Stimulated activated naive CD8-positive, alpha-beta T cell treated with anti-CD3 and anti-CD28 coated beads, Interleukin-15, amount 100 ng/mL, for 72 hours (primary cell): Measurements from ENCODE around the gene IL32.
A peak's percentile ranks its signal among the peaks of the same experiment; 100 is the strongest.

Experiments used
- ATAC-seq: fragments of 150-1000 bp; cut with Tn5 transposase; 2 replicates; pipeline ENCODE4 v1.10.0; 2021; ENCODE audit warnings: mild to moderate bottlenecking, moderate library complexity
- DNase-seq, 2 donors: peaks; one replicate each; pipeline ENCODE4 v3.0.0; 2021 to 2022
- H3K27ac Mint-ChIP-seq, 2 donors: one replicate each; pipeline ENCODE4 v1.8.0; 2022; ENCODE audit warnings: mild to moderate bottlenecking in 2 of 2, mixed read lengths in 2 of 2, moderate library complexity in 2 of 2
- H3K27me3 Mint-ChIP-seq: one replicate; pipeline ENCODE4 v1.8.0; 2022; ENCODE audit warnings: mixed read lengths
- H3K4me1 Mint-ChIP-seq: one replicate; pipeline ENCODE4 v1.8.0; 2022; ENCODE audit warnings: mild to moderate bottlenecking, mixed read lengths
- H3K4me3 Mint-ChIP-seq, 2 donors: one replicate each; pipeline ENCODE4 v1.8.0; 2022; ENCODE audit warnings: mild to moderate bottlenecking in 2 of 2, mixed read lengths in 2 of 2, moderate library complexity in 1 of 2
- H3K9me3 Mint-ChIP-seq, 2 donors: one replicate each; pipeline ENCODE4 v1.8.0; 2022; ENCODE audit warnings: mixed read lengths in 2 of 2

The IL32 gene, protein sequence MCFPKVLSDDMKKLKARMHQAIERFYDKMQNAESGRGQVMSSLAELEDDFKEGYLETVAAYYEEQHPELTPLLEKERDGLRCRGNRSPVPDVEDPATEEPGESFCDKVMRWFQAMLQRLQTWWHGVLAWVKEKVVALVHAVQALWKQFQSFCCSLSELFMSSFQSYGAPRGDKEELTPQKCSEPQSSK

DNA sequence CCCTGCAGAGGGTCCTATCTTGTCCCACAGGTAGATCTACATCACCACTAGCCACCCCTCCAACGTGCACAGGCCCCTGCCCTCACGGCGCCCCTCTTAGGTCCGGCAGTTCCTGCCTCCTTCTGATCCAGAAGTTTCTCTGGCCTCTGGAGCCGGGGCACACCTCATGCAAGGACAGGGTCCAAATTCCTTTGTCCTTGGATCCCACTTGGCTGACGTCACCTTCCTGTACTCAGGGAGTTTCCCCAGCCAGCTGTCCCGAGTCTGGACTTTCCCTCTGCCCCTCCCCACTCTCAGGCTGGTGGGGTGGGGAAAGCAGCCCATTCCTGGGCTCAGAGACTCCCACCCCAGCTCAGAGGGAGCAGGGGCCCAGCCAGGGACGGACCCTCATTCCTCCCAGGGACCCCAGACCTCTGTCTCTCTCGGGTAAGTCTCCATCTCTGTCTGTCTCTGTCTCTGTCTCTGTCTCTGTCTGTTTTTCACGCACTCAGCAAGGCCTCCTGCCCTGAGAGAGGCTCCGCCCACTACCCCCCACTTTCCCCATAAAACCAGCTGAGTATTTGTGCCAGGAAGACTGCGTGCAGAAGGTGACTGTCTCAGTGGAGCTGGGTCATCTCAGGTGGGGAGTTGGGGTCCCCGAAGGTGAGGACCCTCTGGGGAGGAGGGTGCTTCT is at the start of gene IL32:
IL32 (plus strand) TSS at position 572 of the 673 bp plus-strand sequence. CDS start 172 bp downstream, outside the sequence.
- DNase-seq (peak in 1 of 2 donors; percentile 75), ATAC-seq (peak; percentile 61)
- Mint-ChIP-seq H3K4me1 (peaks cover 87% of the 10 kb centered on the region), H3K4me3 (peak within 1 kb of the TSS; percentile 96 to 99), H3K27ac (peak within 1 kb of the TSS; percentile 99), H3K9me3 (no peaks in the 10 kb centered on the region), H3K27me3 (no peaks in the 10 kb centered on the region)

DNA sequence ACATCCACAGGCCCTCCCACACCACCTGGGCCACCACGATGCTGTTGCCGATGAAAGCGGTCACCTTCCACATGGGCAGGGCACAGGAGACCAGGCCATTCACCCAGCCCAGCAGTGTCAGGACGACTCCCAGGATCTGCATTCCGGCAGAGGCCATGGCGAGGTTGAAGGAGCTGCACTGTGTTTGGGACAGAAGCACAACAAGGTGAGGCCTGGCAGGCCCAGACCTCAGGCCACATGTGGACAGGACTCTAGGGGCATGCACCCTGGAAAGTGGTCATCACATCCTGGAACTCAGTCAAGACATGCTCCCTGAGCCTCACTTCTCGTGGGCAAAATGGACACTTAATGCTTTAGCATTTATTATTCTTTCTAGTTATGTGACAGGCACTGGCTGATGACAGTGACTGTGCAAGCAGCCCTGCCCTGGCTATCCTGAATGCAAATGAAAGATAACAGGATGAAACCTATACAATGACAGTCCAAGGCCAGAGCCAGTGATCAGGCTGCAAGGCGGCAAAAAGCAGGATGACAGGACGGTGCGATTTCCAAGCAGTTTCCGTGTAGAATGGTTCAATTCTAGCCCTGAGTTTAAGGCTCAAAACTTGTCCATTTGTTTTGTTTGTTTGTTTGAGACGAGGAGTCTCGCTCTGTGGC is 49.4 kb upstream of the IL32 start:
- Mint-ChIP-seq H3K4me1 (peaks cover 36% of the 10 kb centered on the region), H3K9me3 (no peaks in the 10 kb centered on the region), H3K27me3 (peaks cover 72% of the 10 kb centered on the region), H3K4me3 (no peak overlapping the region), H3K27ac (no peak overlapping the region)
- ATAC-seq, result no peak
- DNase-seq, result no peak

DNA sequence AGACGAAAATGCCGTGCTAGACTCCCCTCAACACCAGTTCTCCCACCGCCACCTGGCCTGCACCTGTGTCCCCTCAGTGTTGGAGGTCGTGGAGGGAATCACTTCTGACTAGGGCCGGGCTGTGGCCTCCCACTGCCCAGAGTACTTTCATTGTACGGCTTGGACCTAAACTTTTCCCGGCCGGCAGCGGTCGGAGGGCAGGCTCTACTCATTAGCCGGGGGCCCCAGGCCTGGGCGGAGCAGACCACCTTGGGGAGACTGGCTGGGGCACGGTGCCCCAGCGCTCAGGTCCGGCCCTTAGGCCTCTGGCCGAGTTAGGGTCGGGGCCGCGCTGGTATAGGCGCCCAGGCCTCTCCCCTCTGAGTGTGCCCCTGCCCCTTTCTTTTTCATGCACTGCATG is 48.1 kb upstream of the IL32 start:
- no peak for ATAC-seq
- Mint-ChIP-seq H3K4me1 (peaks cover 48% of the 10 kb centered on the region), H3K27ac (no peak overlapping the region), H3K27me3 (peaks cover 59% of the 10 kb centered on the region), H3K9me3 (no peaks in the 10 kb centered on the region), H3K4me3 (no peak overlapping the region)
- no peak for DNase-seq

DNA sequence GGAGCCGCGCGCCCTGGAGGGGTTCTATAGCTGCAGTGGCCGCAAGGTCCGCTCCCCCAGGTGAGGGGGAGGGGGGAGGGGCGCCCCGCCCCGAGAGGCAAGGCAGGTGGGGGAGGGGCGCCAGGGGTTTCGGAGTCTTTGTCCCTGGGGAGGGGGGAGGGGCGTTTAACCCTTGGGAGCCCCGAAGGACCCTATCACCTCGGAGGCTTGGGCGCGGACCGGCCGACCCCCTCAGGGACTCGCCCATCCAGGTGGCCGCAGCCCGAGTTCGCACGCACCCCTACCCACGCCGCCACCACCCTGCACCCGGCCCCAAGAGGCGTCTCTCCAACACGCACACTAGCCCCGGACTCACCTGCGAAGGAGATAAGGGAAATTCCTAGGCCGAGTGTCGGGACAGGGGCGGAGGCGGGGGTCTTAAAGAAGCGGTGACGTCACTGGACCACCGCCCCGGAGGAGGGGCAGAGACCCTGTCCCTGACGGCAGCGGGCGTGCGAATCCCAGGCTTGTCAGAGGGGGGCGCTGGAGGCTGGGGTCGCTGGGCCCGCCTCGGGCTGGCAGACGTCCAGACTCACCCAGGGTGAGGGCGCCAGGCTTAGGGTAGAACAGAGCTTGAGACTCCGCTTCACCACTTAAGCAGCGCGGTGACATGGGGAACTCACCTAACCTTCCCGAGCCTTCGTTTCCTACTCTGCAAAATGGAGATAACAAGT is 47.5 kb upstream of the IL32 start, which contains the start of gene CLDN6:
CLDN6 (minus strand) TSS at position 390 of the 713 bp plus-strand sequence. CDS start 2,162 bp downstream, outside the sequence.
- Mint-ChIP-seq H3K27me3 (peaks cover 53% of the 10 kb centered on the region), H3K27ac (no peak within 1 kb of the TSS), H3K4me3 (peak within 1 kb of the TSS in 1 of 2 donors; percentile 46), H3K9me3 (no peaks in the 10 kb centered on the region), H3K4me1 (peaks cover 52% of the 10 kb centered on the region)
- ATAC-seq (no peak), DNase-seq (peak; percentile 46 to 60)

DNA sequence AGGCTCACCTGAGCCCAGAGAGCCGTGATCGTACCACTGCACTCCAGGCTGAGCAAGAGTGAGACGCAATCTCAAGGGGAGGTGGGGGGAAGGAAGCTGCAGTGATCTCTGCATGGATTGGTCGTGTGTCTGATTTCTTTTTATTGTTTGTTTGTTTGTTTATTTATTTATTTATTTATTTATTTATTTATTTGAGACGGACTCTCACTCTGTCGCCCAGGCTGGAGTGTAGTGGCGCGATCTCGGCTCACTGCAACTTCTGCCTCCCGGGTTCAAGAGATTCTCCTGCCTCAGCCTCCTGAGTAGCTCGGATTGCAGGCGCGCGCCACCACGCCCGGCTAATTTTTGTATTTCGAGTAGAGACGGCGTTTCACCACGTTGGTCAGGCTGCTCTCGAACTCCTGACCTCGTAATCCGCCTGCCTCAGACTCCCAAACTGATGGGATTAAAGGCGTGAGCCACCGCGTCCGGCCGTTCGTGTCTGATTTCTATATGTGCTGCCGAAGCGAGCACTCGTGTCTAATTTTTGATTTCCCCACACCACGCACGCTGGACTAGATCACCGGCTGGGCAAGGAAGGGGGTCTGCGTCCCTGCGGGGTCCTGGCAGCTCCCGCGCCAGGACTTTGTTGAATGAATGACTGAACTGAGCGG is 45.7 kb upstream of the IL32 start:
- H3K4me1 Mint-ChIP-seq, result peaks cover 66% of the 10 kb centered on the region
- ATAC-seq, result no peak

DNA sequence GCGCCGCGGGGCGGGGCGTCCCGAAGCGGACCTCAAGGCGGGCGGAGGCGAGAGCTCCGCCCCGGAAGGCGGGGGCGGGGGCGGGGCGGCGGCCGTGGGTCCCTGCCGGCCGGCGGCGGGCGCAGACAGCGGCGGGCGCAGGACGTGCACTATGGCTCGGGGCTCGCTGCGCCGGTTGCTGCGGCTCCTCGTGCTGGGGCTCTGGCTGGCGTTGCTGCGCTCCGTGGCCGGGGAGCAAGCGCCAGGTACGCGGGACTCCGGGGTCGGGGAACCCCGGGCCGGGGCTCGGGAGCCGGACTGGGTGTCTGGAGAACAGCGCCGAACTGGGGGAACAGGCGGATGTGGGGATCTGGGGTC is 45.2 kb upstream of the IL32 start, which contains the start of gene TNFRSF12A:
TNFRSF12A (plus strand) TSS at position 122 of the 357 bp plus-strand sequence; CDS start at position 152, 30 bp downstream.
- Mint-ChIP-seq H3K27me3 (peaks cover 35% of the 10 kb centered on the region), H3K4me3 (peak within 1 kb of the TSS; percentile 85), H3K4me1 (peaks cover 70% of the 10 kb centered on the region), H3K27ac (peak within 1 kb of the TSS; percentile 69 to 96), H3K9me3 (no peaks in the 10 kb centered on the region)
- DNase-seq (peak; percentile 68 to 70), ATAC-seq (peak; percentile 29)

More for the DNA sequence above, 45.7 kb upstream of the IL32 start:
- Mint-ChIP-seq H3K9me3 (no peaks in the 10 kb centered on the region), H3K4me3 (peak overlapping the region; percentile 85), H3K27ac (no peak overlapping the region), H3K27me3 (peaks cover 36% of the 10 kb centered on the region)
- no peak for DNase-seq

DNA sequence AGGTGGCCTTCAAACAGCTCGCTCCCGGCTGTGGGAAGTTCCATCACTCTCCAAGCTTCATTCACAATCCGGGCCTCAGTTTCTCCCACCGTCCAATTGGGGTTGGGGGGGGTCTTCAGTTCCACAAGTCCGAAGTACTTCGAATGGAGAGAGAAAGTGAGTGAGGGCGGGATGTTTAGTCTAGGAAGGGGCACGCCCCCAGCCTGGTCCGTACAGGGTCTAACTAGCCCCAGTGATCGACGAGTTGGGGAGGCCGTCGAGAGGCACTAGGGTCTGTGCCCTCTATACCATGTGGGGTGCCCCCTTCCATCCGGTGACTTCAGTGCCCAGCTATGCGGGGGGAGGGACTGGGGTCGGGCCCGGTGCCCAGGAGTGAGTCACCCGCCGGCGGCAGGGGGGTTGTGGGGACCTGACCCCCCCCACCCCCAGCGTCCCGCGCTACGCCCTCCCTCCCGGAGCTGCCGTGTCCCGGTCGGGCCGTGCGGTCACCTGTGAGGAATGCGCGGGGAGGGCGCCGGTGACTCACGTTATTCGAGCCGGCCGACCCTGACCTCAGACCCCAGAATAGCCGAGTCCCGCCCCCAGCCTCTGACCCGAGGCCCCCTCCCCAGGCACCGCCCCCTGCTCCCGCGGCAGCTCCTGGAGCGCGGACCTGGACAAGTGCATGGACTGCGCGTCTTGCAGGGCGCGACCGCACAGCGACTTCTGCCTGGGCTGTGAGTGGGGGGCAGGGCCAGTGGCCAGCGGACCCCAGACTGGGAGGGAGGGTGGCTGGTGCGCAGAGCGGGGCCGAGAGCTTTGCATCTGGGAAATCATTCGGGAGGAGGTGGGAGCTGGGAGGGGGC is 44.6 kb upstream of the IL32 start:
- DNase-seq, result peak; percentile 53 to 59
- Mint-ChIP-seq H3K4me1 (peaks cover 76% of the 10 kb centered on the region), H3K4me3 (peak overlapping the region; percentile 85), H3K27me3 (peaks cover 35% of the 10 kb centered on the region), H3K27ac (peak overlapping the region; percentile 69 to 96), H3K9me3 (no peaks in the 10 kb centered on the region)
- ATAC-seq, result peak; percentile 40

DNA sequence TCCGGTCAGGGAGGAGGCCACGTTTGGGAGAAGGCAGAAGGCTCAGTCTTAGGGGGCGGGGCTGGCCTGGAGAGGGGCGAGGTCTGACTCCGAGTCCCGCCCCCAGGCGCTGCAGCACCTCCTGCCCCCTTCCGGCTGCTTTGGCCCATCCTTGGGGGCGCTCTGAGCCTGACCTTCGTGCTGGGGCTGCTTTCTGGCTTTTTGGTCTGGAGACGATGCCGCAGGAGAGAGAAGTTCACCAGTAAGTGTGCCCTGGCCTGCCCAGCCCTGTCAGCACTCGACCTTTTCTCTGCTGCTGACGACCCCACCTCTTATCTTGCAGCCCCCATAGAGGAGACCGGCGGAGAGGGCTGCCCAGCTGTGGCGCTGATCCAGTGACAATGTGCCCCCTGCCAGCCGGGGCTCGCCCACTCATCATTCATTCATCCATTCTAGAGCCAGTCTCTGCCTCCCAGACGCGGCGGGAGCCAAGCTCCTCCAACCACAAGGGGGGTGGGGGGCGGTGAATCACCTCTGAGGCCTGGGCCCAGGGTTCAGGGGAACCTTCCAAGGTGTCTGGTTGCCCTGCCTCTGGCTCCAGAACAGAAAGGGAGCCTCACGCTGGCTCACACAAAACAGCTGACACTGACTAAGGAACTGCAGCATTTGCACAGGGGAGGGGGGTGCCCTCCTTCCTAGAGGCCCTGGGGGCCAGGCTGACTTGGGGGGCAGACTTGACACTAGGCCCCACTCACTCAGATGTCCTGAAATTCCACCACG is 43.8 kb upstream of the IL32 start:
- H3K9me3 Mint-ChIP-seq, result no peaks in the 10 kb centered on the region
- DNase-seq, result peak; percentile 72 to 76
- peak overlapping the region; percentile 85 for H3K4me3 Mint-ChIP-seq
- peaks cover 77% of the 10 kb centered on the region for H3K4me1 Mint-ChIP-seq
- H3K27me3 Mint-ChIP-seq, result peaks cover 34% of the 10 kb centered on the region
- peak; percentile 42 for ATAC-seq
- H3K27ac Mint-ChIP-seq, result peak overlapping the region; percentile 65 to 96

DNA sequence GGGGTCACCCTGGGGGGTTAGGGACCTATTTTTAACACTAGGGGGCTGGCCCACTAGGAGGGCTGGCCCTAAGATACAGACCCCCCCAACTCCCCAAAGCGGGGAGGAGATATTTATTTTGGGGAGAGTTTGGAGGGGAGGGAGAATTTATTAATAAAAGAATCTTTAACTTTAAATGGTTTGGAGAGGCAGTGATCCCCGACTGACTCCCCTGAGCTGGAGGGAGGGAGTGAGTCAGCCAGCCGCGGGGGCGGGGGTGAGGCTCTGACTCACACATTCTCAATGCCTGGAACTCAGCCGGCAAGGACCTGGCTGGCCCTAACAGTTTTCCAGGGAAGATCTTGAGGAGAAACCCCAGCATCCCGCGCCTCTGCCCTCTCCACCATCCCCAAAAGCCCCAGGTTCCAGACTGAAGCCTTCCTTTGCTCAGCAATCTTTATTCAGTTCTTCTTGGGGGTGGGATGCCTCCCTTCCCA is 43.2 kb upstream of the IL32 start:
- peaks cover 77% of the 10 kb centered on the region for H3K4me1 Mint-ChIP-seq
- peak overlapping the region; percentile 85 for H3K4me3 Mint-ChIP-seq
- peaks cover 28% of the 10 kb centered on the region for H3K27me3 Mint-ChIP-seq
- no peaks in the 10 kb centered on the region for H3K9me3 Mint-ChIP-seq
- DNase-seq (peak; percentile 77 to 85), ATAC-seq (peak; percentile 39)
- H3K27ac Mint-ChIP-seq, result peak overlapping the region; percentile 65 to 96

DNA sequence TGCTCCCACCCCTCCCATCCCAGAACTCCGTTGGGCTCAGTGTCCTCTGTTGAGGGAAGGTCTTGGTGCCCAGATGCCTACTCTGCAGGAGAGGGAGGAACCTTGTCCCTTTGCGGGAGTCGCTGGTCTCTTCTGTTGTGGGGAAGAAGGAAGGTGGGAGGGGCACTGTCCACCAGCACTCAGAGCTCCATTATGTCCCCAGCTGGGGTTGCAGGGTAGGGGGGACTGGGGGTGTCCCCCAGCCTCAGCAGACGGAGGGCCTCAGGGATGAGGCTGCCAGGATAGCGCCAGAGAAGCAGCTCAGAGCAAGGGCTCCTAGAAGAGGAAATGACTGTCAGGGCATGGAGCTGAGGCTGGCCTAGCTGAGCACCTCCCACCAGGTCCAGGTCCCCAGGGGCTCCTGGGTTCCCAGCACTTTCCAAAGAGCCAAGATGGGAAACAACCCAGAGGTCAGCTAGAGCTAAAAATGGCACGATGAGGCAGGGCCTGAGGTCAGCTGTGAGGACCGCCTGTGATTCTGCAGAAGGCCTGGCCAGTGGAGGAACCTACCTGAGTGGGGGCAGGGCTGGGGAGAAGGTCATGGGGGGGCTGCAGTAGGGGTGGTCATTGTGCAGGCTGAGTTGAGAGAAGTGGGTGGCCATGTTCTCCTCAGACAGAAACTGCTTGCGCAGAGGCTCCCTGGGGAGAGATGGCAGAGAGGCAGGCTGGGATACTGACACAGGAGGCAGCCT is 42.6 kb upstream of the IL32 start:
- Mint-ChIP-seq H3K4me1 (peaks cover 79% of the 10 kb centered on the region), H3K27ac (peak overlapping the region in 1 of 2 donors; percentile 89), H3K4me3 (peak overlapping the region; percentile 85), H3K27me3 (peaks cover 22% of the 10 kb centered on the region), H3K9me3 (no peaks in the 10 kb centered on the region)
- ATAC-seq, result no peak
- no peak for DNase-seq

DNA sequence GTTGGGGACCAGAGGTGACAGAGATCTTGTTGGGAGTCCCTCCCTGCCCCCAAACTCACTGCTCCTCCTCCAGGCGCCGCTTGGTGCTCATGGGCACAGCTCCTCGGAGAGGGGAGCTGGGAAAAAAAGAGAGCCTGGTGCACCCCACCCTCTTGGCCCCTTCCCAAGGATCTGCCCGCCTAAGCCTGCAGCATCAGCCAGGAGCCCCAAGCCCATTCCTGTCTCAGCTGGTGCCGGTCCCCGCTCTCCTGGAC is 42.1 kb upstream of the IL32 start:
- DNase-seq (no peak), ATAC-seq (no peak)
- H3K27ac Mint-ChIP-seq, result peak overlapping the region; percentile 8 to 75
- peak overlapping the region; percentile 85 for H3K4me3 Mint-ChIP-seq
- no peaks in the 10 kb centered on the region for H3K9me3 Mint-ChIP-seq
- H3K27me3 Mint-ChIP-seq, result peaks cover 22% of the 10 kb centered on the region
- peaks cover 79% of the 10 kb centered on the region for H3K4me1 Mint-ChIP-seq

DNA sequence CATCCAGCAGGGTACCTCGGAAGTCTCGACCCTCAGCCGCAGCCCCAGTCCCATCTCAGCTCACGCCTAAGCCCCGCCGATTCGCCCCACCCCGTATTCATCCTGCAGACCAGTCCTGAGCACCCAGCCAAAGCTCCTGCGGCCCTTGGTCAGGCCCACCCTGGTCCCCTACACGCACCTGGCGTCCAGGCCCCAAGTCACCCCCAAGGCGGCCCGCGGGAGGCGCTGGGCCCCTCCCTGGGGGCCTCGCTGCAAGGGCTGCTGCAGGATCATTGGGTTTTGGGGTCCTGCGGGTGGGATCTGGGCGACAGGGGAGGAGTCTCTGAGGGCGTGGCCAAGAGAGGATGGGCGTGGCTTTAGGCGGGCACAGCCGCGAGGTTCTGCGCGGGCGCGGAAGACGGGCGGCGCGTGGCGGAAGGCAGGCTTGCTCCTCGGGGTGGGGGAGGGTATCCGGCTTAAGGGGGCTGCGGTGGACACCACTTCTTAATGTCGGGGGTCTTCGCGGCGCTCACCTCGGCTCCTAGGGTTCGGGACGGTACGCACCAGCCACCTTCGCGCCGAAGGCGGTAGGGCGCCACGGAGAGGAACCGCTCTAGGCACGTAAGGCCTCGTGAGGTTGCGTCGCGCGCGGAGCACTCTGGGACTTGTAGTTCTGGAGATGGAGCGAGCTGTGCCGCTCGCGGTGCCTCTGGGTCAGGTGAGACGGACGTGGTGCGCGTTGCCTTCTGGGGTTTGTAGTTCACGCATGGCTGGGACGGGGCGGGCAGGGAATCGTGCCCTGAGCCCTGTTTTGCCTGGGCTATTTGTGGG is 41.6 kb upstream of the IL32 start, which contains the start of the genes HCFC1R1 and THOC6:
HCFC1R1 (minus strand) TSS at position 274 of the 810 bp plus-strand sequence; CDS start at position 273, 1 bp downstream.
THOC6 (plus strand) TSS at position 367 of the 810 bp plus-strand sequence; CDS start at position 659, 292 bp downstream.
- Mint-ChIP-seq H3K27ac (peak within 1 kb of the TSS; percentile 95 to 96), H3K4me3 (peak within 1 kb of the TSS; percentile 85), H3K27me3 (peaks cover 22% of the 10 kb centered on the region), H3K4me1 (peaks cover 79% of the 10 kb centered on the region), H3K9me3 (no peaks in the 10 kb centered on the region)
- ATAC-seq (peak; percentile 87), DNase-seq (peak; percentile 95 to 96)
